OCI-LY3 (cell line): ENCODE data around the gene CISD3.

Experiments used
- CTCF ChIP-seq: fragments of 200-600, 300-600 bp; sonication (generic); IDR thresholded peaks from 2 replicates; pipeline ENCODE4 v1.5.1; 2014; ENCODE audit warnings: antibody characterized with exemption, low read length, low read depth
- EZH2phosphoT487 ChIP-seq: fragments of 200-600 bp; shearing (Covaris generic); IDR thresholded peaks from 2 replicates; pipeline ENCODE4 v1.6.1; 2018; ENCODE audit warnings: antibody characterized with exemption, mixed run types, low read depth

- TF ChIP-seq CTCF, result no peak
- no peak for TF ChIP-seq EZH2phosphoT487
These were observed 3.3 kb downstream of the CISD3 start for GRCh38 chr17:38733282-38733981.
